ENCODE results near the gene STXBP3.

- no peak for TF ChIP-seq SP1 (IDR thresholded peaks at IDR 0.05)
- TF ChIP-seq CTCF (IDR thresholded peaks at IDR 0.05; ENCODE audit: low read depth, low read length, missing input control) = no peak
- no peak for TF ChIP-seq TAF1 (conservative IDR thresholded peaks at IDR 0.05)
- TF ChIP-seq RAD21 (IDR thresholded peaks at IDR 0.05) = no peak
- TF ChIP-seq YY1 (IDR thresholded peaks at IDR 0.05) = no peak
- no peak for TF ChIP-seq ATF3 (IDR thresholded peaks at IDR 0.05)
- no peak for TF ChIP-seq MAX (IDR thresholded peaks at IDR 0.05)
- no peak for TF ChIP-seq GABPA (IDR thresholded peaks at IDR 0.05 in 1 of 2, conservative IDR thresholded peaks at IDR 0.05 in 1 of 2)
- TF ChIP-seq REST (IDR thresholded peaks at IDR 0.05) = no peak
- no peak for TF ChIP-seq ZBTB33 (IDR thresholded peaks at IDR 0.05)
- no peak for TF ChIP-seq JUND (IDR thresholded peaks at IDR 0.05)
Measured at GRCh38 chr1:108813326-108813725, 66.9 kb downstream of the STXBP3 start.

Data from liver (tissue), 3 donors.